EH (cell line): Measurements from ENCODE around the gene PLPPR5.
A peak's percentile ranks its signal among the peaks of the same experiment; 100 is the strongest.

Experiments
- DNase-seq: peaks from one replicate; pipeline ENCODE4 v3.0.0-alpha.2; 2015; ENCODE audit warnings: low read depth

PLPPR5 gene

GRCh38 chr1:98967122-98967521, 37.5 kb downstream of the PLPPR5 start:
- DNase-seq = no peak

- no peak for DNase-seq
These were observed 39.3 kb downstream of the PLPPR5 start for GRCh38 chr1:98965394-98965793.

GRCh38 chr1:98964198-98964597, 40.5 kb downstream of the PLPPR5 start:
- no peak for DNase-seq

- peak; percentile 32 for DNase-seq
These were observed 41.5 kb downstream of the PLPPR5 start for GRCh38 chr1:98963064-98963758.

- DNase-seq = peak; percentile 38
These were observed 42.5 kb downstream of the PLPPR5 start for GRCh38 chr1:98962156-98962555.

GRCh38 chr1:98949621-98950020, 55.0 kb downstream of the PLPPR5 start:
- no peak for DNase-seq

GRCh38 chr1:98949166-98949565, 55.5 kb downstream of the PLPPR5 start:
- DNase-seq = no peak

GRCh38 chr1:98947071-98947470, 57.6 kb downstream of the PLPPR5 start:
- DNase-seq = no peak

GRCh38 chr1:98940722-98941079, 64.0 kb downstream of the PLPPR5 start:
- DNase-seq = peak; percentile 52

GRCh38 chr1:98940069-98940721, 64.5 kb downstream of the PLPPR5 start:
- DNase-seq = no peak

- no peak for DNase-seq
These were observed 65.2 kb downstream of the PLPPR5 start for GRCh38 chr1:98939471-98939870.

- no peak for DNase-seq
These were observed 67.3 kb downstream of the PLPPR5 start for GRCh38 chr1:98937347-98937746.

GRCh38 chr1:98932184-98932583, 72.5 kb downstream of the PLPPR5 start:
- no peak for DNase-seq

GRCh38 chr1:98931128-98931835, 73.4 kb downstream of the PLPPR5 start:
- DNase-seq = no peak

- no peak for DNase-seq
These were observed 75.2 kb downstream of the PLPPR5 start for GRCh38 chr1:98929437-98929836.

- DNase-seq = no peak
These were observed 78.1 kb downstream of the PLPPR5 start for GRCh38 chr1:98926597-98926996.

GRCh38 chr1:98924977-98925376, 79.7 kb downstream of the PLPPR5 start:
- DNase-seq = peak; percentile 23

- DNase-seq = no peak
These were observed 81.0 kb downstream of the PLPPR5 start for GRCh38 chr1:98923667-98924066.

GRCh38 chr1:98921817-98922216, 82.8 kb downstream of the PLPPR5 start:
- peak; percentile 29 for DNase-seq

- DNase-seq = peak; percentile 85
These were observed 84.1 kb downstream of the PLPPR5 start for GRCh38 chr1:98920441-98921110.

GRCh38 chr1:98919652-98920051, 85.0 kb downstream of the PLPPR5 start:
- DNase-seq = no peak

- no peak for DNase-seq
These were observed 85.5 kb downstream of the PLPPR5 start for GRCh38 chr1:98919211-98919610.

- no peak for DNase-seq
These were observed 90.1 kb downstream of the PLPPR5 start for GRCh38 chr1:98914547-98914946.
